Panc1 (cell line): ENCODE data around the gene FANCC.

ENCODE experiments used
- TF ChIP-seq, protein P1 (sequence below): fragments of 450-650 bp; IDR thresholded peaks from 2 replicates; pipeline ENCODE4 v1.5.1; 2017; ENCODE audit warnings: mild to moderate bottlenecking
- TF ChIP-seq, protein P2 (sequence below), 2 experiments: IDR thresholded peaks; 2 replicates each; pipeline ENCODE4 v1.6.1; 2011 to 2012; ENCODE audit warnings: low read depth in 2 of 2, control low read depth in 1 of 2, low read length in 1 of 2, mild to moderate bottlenecking in 1 of 2, moderate library complexity in 1 of 2; ENCODE audit not compliant: insufficient read depth in 1 of 2

DNA sequence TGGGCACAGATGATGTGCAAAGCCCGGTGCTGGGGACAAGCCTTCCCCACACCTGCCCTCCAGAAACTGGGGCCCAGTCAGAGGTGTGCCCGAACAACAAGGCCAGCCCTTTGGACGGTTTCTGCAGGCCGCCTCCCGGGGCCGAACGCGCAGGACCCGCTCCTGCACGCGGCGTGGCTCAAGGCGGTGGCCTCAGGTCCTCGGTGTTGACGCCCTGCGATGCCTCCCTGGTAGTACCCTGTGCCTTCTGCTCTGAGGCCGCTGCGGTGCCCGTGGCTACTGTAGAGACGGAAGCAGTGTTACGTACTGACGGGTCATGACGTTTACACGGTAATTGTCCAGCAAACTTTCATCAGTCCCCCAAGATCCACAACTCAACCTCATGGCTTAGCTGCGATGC, 33.5 kb upstream of the FANCC start:
- TF ChIP-seq, protein P1, sequence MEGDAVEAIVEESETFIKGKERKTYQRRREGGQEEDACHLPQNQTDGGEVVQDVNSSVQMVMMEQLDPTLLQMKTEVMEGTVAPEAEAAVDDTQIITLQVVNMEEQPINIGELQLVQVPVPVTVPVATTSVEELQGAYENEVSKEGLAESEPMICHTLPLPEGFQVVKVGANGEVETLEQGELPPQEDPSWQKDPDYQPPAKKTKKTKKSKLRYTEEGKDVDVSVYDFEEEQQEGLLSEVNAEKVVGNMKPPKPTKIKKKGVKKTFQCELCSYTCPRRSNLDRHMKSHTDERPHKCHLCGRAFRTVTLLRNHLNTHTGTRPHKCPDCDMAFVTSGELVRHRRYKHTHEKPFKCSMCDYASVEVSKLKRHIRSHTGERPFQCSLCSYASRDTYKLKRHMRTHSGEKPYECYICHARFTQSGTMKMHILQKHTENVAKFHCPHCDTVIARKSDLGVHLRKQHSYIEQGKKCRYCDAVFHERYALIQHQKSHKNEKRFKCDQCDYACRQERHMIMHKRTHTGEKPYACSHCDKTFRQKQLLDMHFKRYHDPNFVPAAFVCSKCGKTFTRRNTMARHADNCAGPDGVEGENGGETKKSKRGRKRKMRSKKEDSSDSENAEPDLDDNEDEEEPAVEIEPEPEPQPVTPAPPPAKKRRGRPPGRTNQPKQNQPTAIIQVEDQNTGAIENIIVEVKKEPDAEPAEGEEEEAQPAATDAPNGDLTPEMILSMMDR, result no peak
- TF ChIP-seq, protein P2, sequence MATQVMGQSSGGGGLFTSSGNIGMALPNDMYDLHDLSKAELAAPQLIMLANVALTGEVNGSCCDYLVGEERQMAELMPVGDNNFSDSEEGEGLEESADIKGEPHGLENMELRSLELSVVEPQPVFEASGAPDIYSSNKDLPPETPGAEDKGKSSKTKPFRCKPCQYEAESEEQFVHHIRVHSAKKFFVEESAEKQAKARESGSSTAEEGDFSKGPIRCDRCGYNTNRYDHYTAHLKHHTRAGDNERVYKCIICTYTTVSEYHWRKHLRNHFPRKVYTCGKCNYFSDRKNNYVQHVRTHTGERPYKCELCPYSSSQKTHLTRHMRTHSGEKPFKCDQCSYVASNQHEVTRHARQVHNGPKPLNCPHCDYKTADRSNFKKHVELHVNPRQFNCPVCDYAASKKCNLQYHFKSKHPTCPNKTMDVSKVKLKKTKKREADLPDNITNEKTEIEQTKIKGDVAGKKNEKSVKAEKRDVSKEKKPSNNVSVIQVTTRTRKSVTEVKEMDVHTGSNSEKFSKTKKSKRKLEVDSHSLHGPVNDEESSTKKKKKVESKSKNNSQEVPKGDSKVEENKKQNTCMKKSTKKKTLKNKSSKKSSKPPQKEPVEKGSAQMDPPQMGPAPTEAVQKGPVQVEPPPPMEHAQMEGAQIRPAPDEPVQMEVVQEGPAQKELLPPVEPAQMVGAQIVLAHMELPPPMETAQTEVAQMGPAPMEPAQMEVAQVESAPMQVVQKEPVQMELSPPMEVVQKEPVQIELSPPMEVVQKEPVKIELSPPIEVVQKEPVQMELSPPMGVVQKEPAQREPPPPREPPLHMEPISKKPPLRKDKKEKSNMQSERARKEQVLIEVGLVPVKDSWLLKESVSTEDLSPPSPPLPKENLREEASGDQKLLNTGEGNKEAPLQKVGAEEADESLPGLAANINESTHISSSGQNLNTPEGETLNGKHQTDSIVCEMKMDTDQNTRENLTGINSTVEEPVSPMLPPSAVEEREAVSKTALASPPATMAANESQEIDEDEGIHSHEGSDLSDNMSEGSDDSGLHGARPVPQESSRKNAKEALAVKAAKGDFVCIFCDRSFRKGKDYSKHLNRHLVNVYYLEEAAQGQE (IDR thresholded peaks at IDR 0.05; ENCODE audit: insufficient read depth in 1 of 2, low read depth in 2 of 2, low read length in 1 of 2), result no peak
